Upper lobe of left lung (tissue), 4 donors: ENCODE data around the gene NDST3.

Source experiments
- EP300 ChIP-seq, 4 donors: sonication (generic); formaldehyde crosslinking; IDR thresholded peaks; one replicate each; pipeline ENCODE4 v1.5.1; 2017; ENCODE audit warnings: antibody characterized with exemption in 4 of 4, control low read depth in 2 of 4
- TF ChIP-seq, protein P1 (sequence below), 6 experiments: fragments of 450-650 bp in 4 of 6; fragments of 200-600 bp in 2 of 6; sonication (generic) in 2 of 6; IDR thresholded peaks; one replicate each; pipeline ENCODE4 v1.5.1; 2016 to 2019; ENCODE audit warnings: antibody characterized with exemption in 6 of 6

GRCh38 chr4:118099106-118099505 lies 64.8 kb downstream of the NDST3 start:
- TF ChIP-seq, protein P1, sequence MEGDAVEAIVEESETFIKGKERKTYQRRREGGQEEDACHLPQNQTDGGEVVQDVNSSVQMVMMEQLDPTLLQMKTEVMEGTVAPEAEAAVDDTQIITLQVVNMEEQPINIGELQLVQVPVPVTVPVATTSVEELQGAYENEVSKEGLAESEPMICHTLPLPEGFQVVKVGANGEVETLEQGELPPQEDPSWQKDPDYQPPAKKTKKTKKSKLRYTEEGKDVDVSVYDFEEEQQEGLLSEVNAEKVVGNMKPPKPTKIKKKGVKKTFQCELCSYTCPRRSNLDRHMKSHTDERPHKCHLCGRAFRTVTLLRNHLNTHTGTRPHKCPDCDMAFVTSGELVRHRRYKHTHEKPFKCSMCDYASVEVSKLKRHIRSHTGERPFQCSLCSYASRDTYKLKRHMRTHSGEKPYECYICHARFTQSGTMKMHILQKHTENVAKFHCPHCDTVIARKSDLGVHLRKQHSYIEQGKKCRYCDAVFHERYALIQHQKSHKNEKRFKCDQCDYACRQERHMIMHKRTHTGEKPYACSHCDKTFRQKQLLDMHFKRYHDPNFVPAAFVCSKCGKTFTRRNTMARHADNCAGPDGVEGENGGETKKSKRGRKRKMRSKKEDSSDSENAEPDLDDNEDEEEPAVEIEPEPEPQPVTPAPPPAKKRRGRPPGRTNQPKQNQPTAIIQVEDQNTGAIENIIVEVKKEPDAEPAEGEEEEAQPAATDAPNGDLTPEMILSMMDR (IDR thresholded peaks at IDR 0.05): no peak
- TF ChIP-seq EP300 (IDR thresholded peaks at IDR 0.05): no peak
